ENCODE measurements around the gene WBP11.

The WBP11 gene

DNA sequence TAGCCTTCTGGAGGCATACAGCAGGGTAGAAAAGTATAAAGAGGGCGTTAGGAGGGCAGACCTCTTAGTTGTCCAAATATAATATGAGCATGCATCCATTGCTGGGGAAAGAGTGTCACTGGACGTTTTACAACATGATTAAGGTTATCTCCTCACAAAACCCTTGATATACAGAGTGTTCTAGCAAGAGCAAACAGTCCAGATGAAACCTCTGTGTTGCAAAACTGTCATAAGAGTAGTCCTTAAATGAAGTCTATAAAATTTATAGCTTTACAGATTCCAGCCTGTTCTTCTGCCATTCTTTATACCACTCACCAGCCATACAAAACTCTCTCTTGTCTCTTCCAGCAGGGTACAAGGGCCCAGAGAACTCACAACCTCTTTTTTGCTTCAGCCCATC, 21.7 kb downstream of the WBP11 start:
- no peak overlapping the region for H3K4me3 ChIP-seq (ENCODE audit: low read depth, low read length)
- TF ChIP-seq, protein P1, sequence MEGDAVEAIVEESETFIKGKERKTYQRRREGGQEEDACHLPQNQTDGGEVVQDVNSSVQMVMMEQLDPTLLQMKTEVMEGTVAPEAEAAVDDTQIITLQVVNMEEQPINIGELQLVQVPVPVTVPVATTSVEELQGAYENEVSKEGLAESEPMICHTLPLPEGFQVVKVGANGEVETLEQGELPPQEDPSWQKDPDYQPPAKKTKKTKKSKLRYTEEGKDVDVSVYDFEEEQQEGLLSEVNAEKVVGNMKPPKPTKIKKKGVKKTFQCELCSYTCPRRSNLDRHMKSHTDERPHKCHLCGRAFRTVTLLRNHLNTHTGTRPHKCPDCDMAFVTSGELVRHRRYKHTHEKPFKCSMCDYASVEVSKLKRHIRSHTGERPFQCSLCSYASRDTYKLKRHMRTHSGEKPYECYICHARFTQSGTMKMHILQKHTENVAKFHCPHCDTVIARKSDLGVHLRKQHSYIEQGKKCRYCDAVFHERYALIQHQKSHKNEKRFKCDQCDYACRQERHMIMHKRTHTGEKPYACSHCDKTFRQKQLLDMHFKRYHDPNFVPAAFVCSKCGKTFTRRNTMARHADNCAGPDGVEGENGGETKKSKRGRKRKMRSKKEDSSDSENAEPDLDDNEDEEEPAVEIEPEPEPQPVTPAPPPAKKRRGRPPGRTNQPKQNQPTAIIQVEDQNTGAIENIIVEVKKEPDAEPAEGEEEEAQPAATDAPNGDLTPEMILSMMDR (conservative IDR thresholded peaks at IDR 0.05; ENCODE audit: low read depth, low read length): no peak
- DNase-seq (ENCODE audit: low read depth): no peak

DNA sequence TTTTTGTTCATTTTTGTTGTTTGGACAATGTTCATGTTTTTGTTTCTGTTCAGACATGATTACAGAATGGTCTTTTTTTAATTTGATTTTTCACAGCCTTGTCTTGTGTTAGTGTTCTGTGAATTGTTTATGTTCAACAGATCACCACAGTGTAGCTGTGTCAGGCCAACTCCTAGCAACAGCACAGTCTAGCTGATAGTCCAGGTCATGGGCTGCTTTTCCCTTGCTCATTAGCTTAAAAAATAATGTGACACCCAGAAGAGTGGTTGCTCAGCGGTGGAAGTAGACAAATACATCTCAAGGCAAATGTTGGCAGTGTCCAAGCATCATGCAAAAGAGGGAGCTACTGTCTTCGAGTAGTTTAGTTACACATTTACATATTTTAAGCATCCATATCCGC, 22.4 kb downstream of the WBP11 start:
- no peak for DNase-seq (ENCODE audit: low read depth)
- H3K4me3 ChIP-seq (ENCODE audit: low read depth, low read length): no peak overlapping the region
- TF ChIP-seq, protein P1 (conservative IDR thresholded peaks at IDR 0.05; ENCODE audit: low read depth, low read length): no peak

DNA sequence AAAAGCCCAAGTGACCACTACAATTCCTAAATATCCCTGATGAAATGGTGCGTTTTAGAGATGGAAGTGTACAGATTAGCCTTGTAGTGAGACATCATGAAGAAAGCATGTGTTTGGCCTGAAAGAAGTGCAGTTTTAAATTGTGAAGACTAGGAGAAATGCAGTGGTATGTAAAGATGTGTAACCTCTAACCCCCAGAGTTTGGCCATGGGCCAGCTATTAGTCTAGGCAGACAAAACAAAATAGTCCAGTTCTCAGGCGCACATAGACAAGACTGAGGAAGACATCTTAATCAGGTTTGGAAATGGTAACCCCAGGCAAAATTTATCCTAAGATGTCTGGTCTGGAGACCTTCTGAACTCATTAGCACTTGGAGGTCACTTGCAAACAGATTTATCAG, 23.4 kb downstream of the WBP11 start:
- DNase-seq (ENCODE audit: low read depth): peak; percentile 78
- no peak overlapping the region for H3K4me3 ChIP-seq (ENCODE audit: low read depth, low read length)
- TF ChIP-seq, protein P1 (conservative IDR thresholded peaks at IDR 0.05; ENCODE audit: low read depth, low read length): no peak

DNA sequence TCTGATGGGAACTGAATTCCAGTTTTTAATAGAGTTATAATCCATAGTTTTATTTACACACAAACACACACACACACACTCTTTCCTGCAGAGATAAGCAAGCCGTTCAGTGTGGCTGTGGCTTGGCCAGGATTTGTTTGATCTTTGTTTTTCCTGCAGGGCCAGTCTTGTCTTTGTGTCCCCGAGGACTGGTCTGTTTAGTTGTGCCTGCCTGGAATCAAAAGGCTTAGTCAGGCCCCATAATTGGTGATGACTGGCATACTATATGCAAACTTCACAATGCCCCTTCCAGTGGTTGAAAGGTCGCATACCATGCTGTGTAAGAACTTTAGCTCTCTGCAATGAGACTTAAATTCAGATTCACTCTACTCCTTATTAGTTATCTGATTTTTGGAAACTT, 26.0 kb downstream of the WBP11 start:
- no peak for DNase-seq (ENCODE audit: low read depth)
- TF ChIP-seq, protein P1 (conservative IDR thresholded peaks at IDR 0.05; ENCODE audit: low read depth, low read length): no peak
- no peak overlapping the region for H3K4me3 ChIP-seq (ENCODE audit: low read depth, low read length)

DNA sequence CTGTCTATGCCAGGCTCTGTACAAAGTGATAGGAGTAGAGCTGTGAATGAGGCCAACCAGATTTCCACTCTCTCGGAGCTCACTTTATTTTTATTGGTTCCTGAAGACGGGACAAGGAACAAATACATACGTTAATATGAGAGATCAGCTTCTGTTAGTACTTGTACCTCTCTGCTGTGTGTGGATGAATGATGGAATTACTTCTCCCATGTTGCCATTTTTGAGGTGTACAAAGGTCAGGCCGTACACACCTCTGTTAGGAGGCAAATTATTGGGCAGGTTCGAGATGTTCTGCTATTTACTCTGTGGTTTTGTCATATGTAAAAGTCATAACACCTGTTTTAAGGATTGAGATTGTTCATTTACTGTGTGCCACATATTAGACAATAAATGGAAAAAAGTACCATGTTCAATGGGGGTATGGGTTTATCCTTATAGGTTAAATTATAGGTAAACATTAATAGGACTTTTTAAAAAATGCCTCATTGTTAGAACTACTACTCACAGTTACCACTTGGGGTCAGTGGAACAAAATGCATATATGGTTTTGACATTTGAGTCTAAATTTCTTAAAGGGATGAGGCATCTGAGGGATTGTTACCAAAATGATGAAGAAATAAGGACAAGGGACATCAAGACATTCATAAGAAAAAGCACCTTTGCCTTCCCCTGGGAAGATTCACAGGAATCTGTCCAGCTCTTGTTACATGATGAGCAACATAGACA, 26.9 kb downstream of the WBP11 start:
- TF ChIP-seq, protein P1 (conservative IDR thresholded peaks at IDR 0.05; ENCODE audit: low read depth, low read length): peak; percentile 45
- peak overlapping the region; percentile 76 for H3K4me3 ChIP-seq (ENCODE audit: low read depth, low read length)
- DNase-seq (ENCODE audit: low read depth): peak; percentile 53

DNA sequence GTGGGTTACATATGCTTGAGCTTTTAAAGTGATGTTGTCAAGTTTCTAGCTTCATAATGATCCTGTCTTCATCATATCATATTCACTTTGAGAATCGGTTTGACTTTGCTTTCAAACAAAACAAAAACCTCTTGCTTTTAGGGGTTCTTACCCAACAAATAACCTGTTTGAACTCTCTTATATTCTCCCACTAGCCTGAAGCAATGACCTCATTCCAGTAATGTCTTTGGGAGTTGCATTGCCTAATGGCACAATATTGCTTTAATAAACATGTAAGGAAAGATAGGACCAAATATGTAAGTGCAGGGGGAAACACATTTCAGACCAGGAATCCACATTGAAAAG, 27.7 kb downstream of the WBP11 start:
- TF ChIP-seq, protein P1 (conservative IDR thresholded peaks at IDR 0.05; ENCODE audit: low read depth, low read length): no peak
- DNase-seq (ENCODE audit: low read depth): peak; percentile 73
- H3K4me3 ChIP-seq (ENCODE audit: low read depth, low read length): peak overlapping the region; percentile 76

All from choroid plexus epithelial cell (primary cell).